ENCODE measurements around the gene CNPY1.

The CNPY1 gene

DNA sequence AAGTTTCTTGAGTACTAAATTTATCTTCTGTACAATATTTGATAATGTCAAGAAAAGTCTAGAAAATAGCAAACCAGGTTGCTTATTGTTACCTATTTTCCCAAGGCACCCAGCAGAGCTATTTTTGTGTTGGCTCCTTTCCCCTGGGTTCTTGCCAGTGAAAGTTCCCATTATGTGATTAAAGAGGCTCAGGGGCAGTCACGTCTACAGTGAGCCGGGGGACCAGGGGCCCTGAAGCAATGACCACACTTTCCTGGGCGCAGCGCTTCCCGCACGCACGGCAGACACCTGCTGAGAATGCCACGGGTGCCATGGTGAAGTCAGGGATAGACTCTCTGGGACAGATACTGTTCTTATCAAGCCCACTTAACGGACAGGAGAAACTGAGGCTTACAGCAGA lies 10.4 kb upstream of the CNPY1 start:
- H3K36me3 ChIP-seq (ENCODE audit: control insufficient read depth, insufficient read depth, low read length) = no peaks in the 10 kb centered on the region
- TF ChIP-seq, protein P1, sequence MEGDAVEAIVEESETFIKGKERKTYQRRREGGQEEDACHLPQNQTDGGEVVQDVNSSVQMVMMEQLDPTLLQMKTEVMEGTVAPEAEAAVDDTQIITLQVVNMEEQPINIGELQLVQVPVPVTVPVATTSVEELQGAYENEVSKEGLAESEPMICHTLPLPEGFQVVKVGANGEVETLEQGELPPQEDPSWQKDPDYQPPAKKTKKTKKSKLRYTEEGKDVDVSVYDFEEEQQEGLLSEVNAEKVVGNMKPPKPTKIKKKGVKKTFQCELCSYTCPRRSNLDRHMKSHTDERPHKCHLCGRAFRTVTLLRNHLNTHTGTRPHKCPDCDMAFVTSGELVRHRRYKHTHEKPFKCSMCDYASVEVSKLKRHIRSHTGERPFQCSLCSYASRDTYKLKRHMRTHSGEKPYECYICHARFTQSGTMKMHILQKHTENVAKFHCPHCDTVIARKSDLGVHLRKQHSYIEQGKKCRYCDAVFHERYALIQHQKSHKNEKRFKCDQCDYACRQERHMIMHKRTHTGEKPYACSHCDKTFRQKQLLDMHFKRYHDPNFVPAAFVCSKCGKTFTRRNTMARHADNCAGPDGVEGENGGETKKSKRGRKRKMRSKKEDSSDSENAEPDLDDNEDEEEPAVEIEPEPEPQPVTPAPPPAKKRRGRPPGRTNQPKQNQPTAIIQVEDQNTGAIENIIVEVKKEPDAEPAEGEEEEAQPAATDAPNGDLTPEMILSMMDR (IDR thresholded peaks at IDR 0.05) = no peak
- peaks cover 5% of the 10 kb centered on the region for H3K27me3 ChIP-seq (ENCODE audit: control insufficient read depth, insufficient read depth, low read length)
- H3K4me2 ChIP-seq (ENCODE audit: low read length) = no peak overlapping the region
- H3K4me1 ChIP-seq = peaks cover 3% of the 10 kb centered on the region
- H3K9me3 ChIP-seq (ENCODE audit: control insufficient read depth, low read length) = no peaks in the 10 kb centered on the region
- H3K4me3 ChIP-seq (ENCODE audit: low read depth, low read length) = no peak overlapping the region
- no peak overlapping the region for H2AFZ ChIP-seq
- H3K27ac ChIP-seq = no peak overlapping the region
- H3K79me2 ChIP-seq = no peaks in the 10 kb centered on the region
- H3K9ac ChIP-seq = no peak overlapping the region

DNA sequence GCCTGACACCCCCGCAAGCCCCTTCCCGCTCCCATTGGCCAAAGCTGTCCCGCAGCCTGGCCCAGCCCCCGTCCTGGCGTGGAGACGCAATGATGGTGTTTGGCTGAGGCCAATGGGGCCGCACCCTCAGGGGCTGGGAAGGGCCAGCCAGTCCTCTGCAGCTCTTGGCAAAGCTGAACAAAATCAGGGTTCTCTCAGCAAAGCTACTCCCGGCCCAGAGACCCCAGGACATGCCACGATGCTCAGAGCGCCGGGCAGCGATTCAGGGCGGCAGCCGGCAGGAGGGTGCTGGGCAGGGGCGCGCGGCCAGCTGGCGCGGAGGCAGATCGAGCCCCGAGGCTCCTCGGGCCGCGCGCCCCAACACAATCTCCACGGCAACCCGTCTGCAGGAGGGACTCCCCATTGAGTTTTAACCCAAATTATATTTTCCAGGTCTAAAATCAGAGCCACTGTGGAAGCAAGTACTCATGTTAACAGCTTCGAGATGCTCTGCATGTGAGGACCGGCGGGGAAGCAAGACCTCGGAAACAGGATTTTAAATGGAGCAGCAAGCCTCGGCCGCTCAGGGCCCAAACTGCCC lies 8.8 kb upstream of the CNPY1 start:
- no peaks in the 10 kb centered on the region for H3K9me3 ChIP-seq (ENCODE audit: control insufficient read depth, low read length)
- H3K27me3 ChIP-seq (ENCODE audit: control insufficient read depth, insufficient read depth, low read length) = no peaks in the 10 kb centered on the region
- no peak overlapping the region for H3K4me3 ChIP-seq (ENCODE audit: low read depth, low read length)
- H3K9ac ChIP-seq = no peak overlapping the region
- H3K36me3 ChIP-seq (ENCODE audit: control insufficient read depth, insufficient read depth, low read length) = no peaks in the 10 kb centered on the region
- no peak overlapping the region for H3K27ac ChIP-seq
- no peaks in the 10 kb centered on the region for H3K4me1 ChIP-seq
- H2AFZ ChIP-seq = no peak overlapping the region
- no peak overlapping the region for H3K4me2 ChIP-seq (ENCODE audit: low read length)
- TF ChIP-seq, protein P1 (IDR thresholded peaks at IDR 0.05) = no peak
- no peaks in the 10 kb centered on the region for H3K79me2 ChIP-seq

DNA sequence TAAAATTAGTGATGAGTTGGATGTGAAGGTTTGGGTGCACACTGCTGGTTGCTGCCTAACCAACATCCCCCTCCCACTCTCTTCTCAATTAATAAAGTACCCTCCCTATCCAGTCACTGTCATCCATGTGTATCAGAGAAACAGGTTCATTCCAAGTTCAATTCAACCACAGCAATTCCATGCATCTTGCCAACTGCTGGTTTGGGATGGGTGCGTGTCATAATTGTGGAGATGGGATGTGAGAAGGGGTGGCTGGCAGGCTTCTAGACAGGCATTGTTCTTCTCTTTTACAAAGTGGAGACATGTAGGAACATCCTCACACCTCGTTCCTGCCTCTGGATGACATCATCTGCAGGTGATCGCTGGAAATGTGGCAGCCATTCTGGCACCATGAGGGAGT lies 7.5 kb upstream of the CNPY1 start:
- Histone ChIP-seq H3K9ac (no peak overlapping the region), H3K27me3 (ENCODE audit: control insufficient read depth, insufficient read depth, low read length) (no peaks in the 10 kb centered on the region), H3K9me3 (ENCODE audit: control insufficient read depth, low read length) (no peaks in the 10 kb centered on the region), H3K4me3 (ENCODE audit: low read depth, low read length) (no peak overlapping the region), H3K79me2 (no peaks in the 10 kb centered on the region), H3K27ac (no peak overlapping the region), H2AFZ (no peak overlapping the region), H3K4me1 (no peaks in the 10 kb centered on the region), H3K4me2 (ENCODE audit: low read length) (no peak overlapping the region), H3K36me3 (ENCODE audit: control insufficient read depth, insufficient read depth, low read length) (no peaks in the 10 kb centered on the region)
- TF ChIP-seq, protein P1 (IDR thresholded peaks at IDR 0.05) = no peak

DNA sequence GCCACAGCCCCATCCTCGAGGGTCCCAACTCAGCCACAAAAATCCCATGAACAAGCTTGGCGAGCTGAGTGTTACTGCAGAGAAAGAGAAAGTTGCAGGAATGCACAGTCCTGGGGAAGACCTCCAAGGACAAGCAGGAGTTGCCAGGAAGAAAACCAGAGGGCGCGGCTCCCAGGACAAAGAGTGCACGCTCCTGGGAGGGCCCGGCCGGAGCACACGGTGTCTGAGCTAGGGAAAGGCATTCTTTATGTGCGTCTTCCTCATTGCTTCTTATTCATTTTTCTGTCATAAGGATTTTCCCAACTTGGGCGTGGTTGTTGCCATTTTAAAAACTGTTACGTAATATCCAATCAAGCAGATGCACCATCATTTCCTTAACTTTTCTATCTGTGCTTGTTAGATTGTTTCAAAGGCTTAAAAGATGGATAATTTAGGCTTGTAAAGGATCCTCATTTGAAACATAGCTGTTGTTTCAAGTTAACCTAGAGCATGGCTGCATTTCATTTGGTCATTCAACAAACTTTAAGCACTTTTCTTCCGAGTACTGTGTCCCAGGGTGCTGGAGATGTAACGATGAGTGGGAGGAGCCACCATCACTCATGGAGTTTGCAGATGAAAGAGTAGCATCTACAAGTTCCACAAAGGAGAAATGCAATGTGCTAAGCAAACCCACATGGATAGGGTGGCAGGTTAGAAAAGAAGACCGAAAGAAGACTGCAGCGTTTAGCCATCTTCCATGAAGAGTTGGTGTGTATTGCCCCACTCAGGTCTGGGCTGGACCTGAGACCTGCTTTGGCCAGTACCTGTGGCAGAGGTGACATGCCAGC lies 5.6 kb upstream of the CNPY1 start:
- TF ChIP-seq, protein P1 (IDR thresholded peaks at IDR 0.05) = no peak
- Histone ChIP-seq H3K4me3 (ENCODE audit: low read depth, low read length) (no peak overlapping the region), H3K4me2 (ENCODE audit: low read length) (no peak overlapping the region), H2AFZ (no peak overlapping the region), H3K36me3 (ENCODE audit: control insufficient read depth, insufficient read depth, low read length) (no peaks in the 10 kb centered on the region), H3K27ac (no peak overlapping the region), H3K9ac (no peak overlapping the region), H3K4me1 (no peaks in the 10 kb centered on the region), H3K27me3 (ENCODE audit: control insufficient read depth, insufficient read depth, low read length) (no peaks in the 10 kb centered on the region), H3K79me2 (no peaks in the 10 kb centered on the region), H3K9me3 (ENCODE audit: control insufficient read depth, low read length) (no peaks in the 10 kb centered on the region)

All from parathyroid adenoma (tissue), 2 donors.